NOMO-1 treated with DMSO at 0.1 percent for 48 hours (cell line): ENCODE measurements around the gene HHLA2.

ENCODE experiments used
- DNase-seq: peaks from one replicate; lab custom pipeline; 2025; ENCODE audit not compliant: unreplicated experiment; lab: John Stamatoyannopoulos, UW

Gene HHLA2

GRCh38 chr3:108388136-108389132 lies 92.1 kb downstream of the HHLA2 start:
- DNase-seq = peak; percentile 75

- DNase-seq = no peak
Measured at GRCh38 chr3:108389372-108389771, 93.0 kb downstream of the HHLA2 start.

GRCh38 chr3:108391917-108392593 lies 95.7 kb downstream of the HHLA2 start:
- DNase-seq = peak; percentile 11

- DNase-seq = no peak
Measured at GRCh38 chr3:108393128-108393900, 97.0 kb downstream of the HHLA2 start.

- no peak for DNase-seq
Measured at GRCh38 chr3:108394016-108394415, 97.7 kb downstream of the HHLA2 start.

- peak; percentile 48 for DNase-seq
Measured at GRCh38 chr3:108394563-108394962, 98.2 kb downstream of the HHLA2 start.

- no peak for DNase-seq
Measured at GRCh38 chr3:108396336-108396735, 100.0 kb downstream of the HHLA2 start.

- DNase-seq = no peak
Measured at GRCh38 chr3:108398510-108398909, 102.2 kb downstream of the HHLA2 start.

- DNase-seq = no peak
Measured at GRCh38 chr3:108401836-108402235, 105.5 kb downstream of the HHLA2 start.

- no peak for DNase-seq
Measured at GRCh38 chr3:108403198-108403597, 106.8 kb downstream of the HHLA2 start.

GRCh38 chr3:108403686-108404345 lies 107.5 kb downstream of the HHLA2 start:
- no peak for DNase-seq

GRCh38 chr3:108404368-108404767 lies 108.0 kb downstream of the HHLA2 start:
- no peak for DNase-seq

GRCh38 chr3:108406063-108406660 lies 109.8 kb downstream of the HHLA2 start:
- peak; percentile 84 for DNase-seq

- peak; percentile 84 for DNase-seq
Measured at GRCh38 chr3:108406661-108407206, 110.4 kb downstream of the HHLA2 start.

- DNase-seq = peak; percentile 73
Measured at GRCh38 chr3:108407886-108408285, 111.5 kb downstream of the HHLA2 start.

- no peak for DNase-seq
Measured at GRCh38 chr3:108408883-108409799, 112.8 kb downstream of the HHLA2 start.

GRCh38 chr3:108409800-108410178 lies 113.4 kb downstream of the HHLA2 start:
- DNase-seq = no peak

GRCh38 chr3:108410531-108410984 lies 114.2 kb downstream of the HHLA2 start:
- DNase-seq = no peak
